Fibroblast of pulmonary artery (primary cell): ENCODE results near the gene GALNT2.

ENCODE experiments used
- DNase-seq: peaks from one replicate; pipeline ENCODE4 v3.0.0-alpha.2; 2010; ENCODE audit warnings: low read depth
- H3K4me3 ChIP-seq: replicated peaks from 2 replicates; pipeline ENCODE4 v1.5.1; 2011; ENCODE audit warnings: low read depth, mild to moderate bottlenecking, control low read depth, low read length, moderate library complexity
- CTCF ChIP-seq: IDR thresholded peaks from 2 replicates; pipeline ENCODE4 v1.5.1; 2011; ENCODE audit warnings: mild to moderate bottlenecking, control low read depth, low read length, inconsistent platforms; ENCODE audit errors: missing control alignments

GALNT2 gene

GRCh38 chr1:230148126-230148652 lies 81.2 kb downstream of the GALNT2 start:
- DNase-seq, result no peak
- no peak overlapping the region for H3K4me3 ChIP-seq
- TF ChIP-seq CTCF, result no peak

- DNase-seq, result no peak
- TF ChIP-seq CTCF, result no peak
- H3K4me3 ChIP-seq, result no peak overlapping the region
These were observed 81.9 kb downstream of the GALNT2 start for GRCh38 chr1:230148768-230149469.

DNA sequence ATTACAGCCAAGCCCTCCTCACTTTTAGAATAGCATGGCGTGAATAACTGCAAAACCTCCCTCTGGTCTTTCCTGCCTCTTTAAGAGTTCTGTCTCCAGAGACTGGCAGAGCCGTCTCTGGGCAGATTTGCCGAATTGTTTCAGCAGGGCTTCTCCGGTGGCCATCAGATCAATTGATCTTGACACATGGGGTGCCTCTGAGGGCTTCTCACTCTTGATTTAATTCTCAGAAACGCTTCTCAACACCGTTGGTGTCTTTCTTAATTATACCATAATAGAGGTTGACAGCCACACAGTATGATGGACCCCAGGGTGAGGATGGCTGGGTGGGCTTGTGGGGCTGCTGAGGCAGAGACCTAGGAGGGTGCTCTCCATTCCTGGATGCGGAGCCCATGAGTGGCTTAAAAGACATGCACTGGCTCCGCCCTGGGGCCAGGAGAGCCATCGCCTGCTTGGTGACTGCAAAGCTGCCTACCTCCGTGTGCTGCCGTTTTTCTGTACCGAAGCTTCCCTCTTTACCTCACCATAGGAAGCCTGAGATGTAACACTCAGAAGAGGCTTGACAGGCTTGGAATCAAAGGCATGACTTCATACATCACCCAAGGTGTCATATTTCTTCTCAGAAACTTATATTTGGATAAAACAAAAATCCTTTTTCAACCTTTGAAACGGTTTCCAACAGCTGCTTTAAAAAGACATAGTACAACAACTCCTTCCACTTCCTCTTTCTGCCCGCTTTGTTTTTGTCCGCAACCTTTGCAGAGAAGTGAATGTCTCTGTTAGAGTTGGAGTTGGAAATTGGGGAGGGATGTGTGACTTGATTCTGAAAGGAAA lies 82.9 kb downstream of the GALNT2 start:
- no peak overlapping the region for H3K4me3 ChIP-seq
- no peak for TF ChIP-seq CTCF
- DNase-seq, result no peak

GRCh38 chr1:230150615-230151014 lies 83.6 kb downstream of the GALNT2 start:
- no peak for TF ChIP-seq CTCF
- H3K4me3 ChIP-seq, result no peak overlapping the region
- no peak for DNase-seq

GRCh38 chr1:230151924-230152468 lies 85.0 kb downstream of the GALNT2 start:
- H3K4me3 ChIP-seq, result no peak overlapping the region
- no peak for DNase-seq
- TF ChIP-seq CTCF, result no peak

GRCh38 chr1:230152999-230153398 lies 86.0 kb downstream of the GALNT2 start:
- no peak for TF ChIP-seq CTCF
- no peak overlapping the region for H3K4me3 ChIP-seq
- DNase-seq, result no peak
